SK-N-SH (cell line): Measurements from ENCODE around the gene CD6. TPM values are rescaled to one million over a fixed set of nuclear protein-coding genes. Genes with fewer than 3 reads are reported as not detected.

ENCODE experiments used
- CTCF ChIA-PET: fragments of 300-600, 350-600 bp; formaldehyde crosslinking; extraction: SDS; loops from one replicate; lab custom pipeline; 2021; lab: Yijun Ruan, JAX
- POLR2A ChIA-PET: fragments of 350-600 bp; sonication (Branson Sonifier 250); formaldehyde crosslinking; extraction: SDS; loops from one replicate; lab custom pipeline; 2020; ENCODE audit warnings: antibody characterized with exemption, inconsistent platforms; lab: Yijun Ruan, JAX
- DNase-seq: peaks from one replicate; pipeline ENCODE4 v3.0.0; 2012
- H2AFZ ChIP-seq: fragments of 200-600 bp; sonication (generic); 2 replicates; pipeline ENCODE4 v1.8.1; 2016; ENCODE audit warnings: antibody characterized with exemption, mild to moderate bottlenecking, low read depth
- H3F3A ChIP-seq: fragments of 200-600 bp; sonication (generic); replicated peaks from 2 replicates; pipeline ENCODE3; 2016; ENCODE audit warnings: antibody characterized with exemption, mild to moderate bottlenecking; ENCODE audit not compliant: insufficient read depth
- H3K27ac ChIP-seq, 2 experiments: fragments of 200-500 bp in 1 of 2; fragments of 200-600 bp in 1 of 2; sonication (Bioruptor generic) in 1 of 2; sonication (generic), shearing (Covaris generic) in 1 of 2; 2 replicates each; pipeline versions ENCODE4 v1.5.1 to v1.6.1; 2014 to 2016; ENCODE audit warnings: low read depth in 2 of 2, inconsistent platforms in 1 of 2, low read length in 1 of 2, mild to moderate bottlenecking in 1 of 2, mixed read lengths in 1 of 2
- H3K27me3 ChIP-seq: fragments of 200-600 bp; sonication (generic), shearing (Covaris generic); 2 replicates; pipeline ENCODE4 v1.6.1; 2016; ENCODE audit warnings: mixed run types; ENCODE audit not compliant: insufficient read depth
- H3K36me3 ChIP-seq, 2 experiments: fragments of 200-500 bp in 1 of 2; fragments of 200-600 bp in 1 of 2; sonication (Bioruptor generic) in 1 of 2; sonication (generic) in 1 of 2; replicated peaks in 1 of 2; 2 replicates each; pipeline versions ENCODE3 to v1.5.1; 2014 to 2016; ENCODE audit warnings: low read length in 1 of 2, mild to moderate bottlenecking in 1 of 2; ENCODE audit not compliant: insufficient read depth in 2 of 2, control insufficient read depth in 1 of 2
- H3K4me1 ChIP-seq, 2 experiments: fragments of 200-500 bp in 1 of 2; fragments of 200-600 bp in 1 of 2; sonication (Bioruptor generic) in 1 of 2; sonication (generic), shearing (Covaris generic) in 1 of 2; 2 replicates each; pipeline versions ENCODE4 v1.5.1 to v1.6.1; 2014 to 2016; ENCODE audit warnings: low read depth in 1 of 2, low read length in 1 of 2, mixed run types in 1 of 2; ENCODE audit not compliant: insufficient read depth in 2 of 2, control insufficient read depth in 1 of 2
- H3K4me2 ChIP-seq: fragments of 200-600 bp; sonication (generic), shearing (Covaris generic); 2 replicates; pipeline ENCODE4 v1.6.1; 2017; ENCODE audit warnings: mixed run types
- H3K4me3 ChIP-seq, 2 experiments: fragments of 200-500 bp in 1 of 2; fragments of 200-600 bp in 1 of 2; sonication (Bioruptor generic) in 1 of 2; sonication (generic), shearing (Covaris generic) in 1 of 2; 2 replicates each; pipeline versions ENCODE4 v1.5.1 to v1.8.1; 2014 to 2016; ENCODE audit warnings: low read depth in 2 of 2, inconsistent platforms in 1 of 2, low read length in 1 of 2, mild to moderate bottlenecking in 1 of 2, mixed read lengths in 1 of 2, moderate library complexity in 1 of 2
- H3K79me2 ChIP-seq: fragments of 200-600 bp; sonication (generic); 2 replicates; pipeline ENCODE4 v1.8.1; 2017; ENCODE audit warnings: mild to moderate bottlenecking; ENCODE audit not compliant: insufficient read depth
- H3K9ac ChIP-seq: fragments of 200-600 bp; sonication (generic); 2 replicates; pipeline ENCODE4 v1.6.1; 2017; ENCODE audit warnings: mixed run types
- H3K9me2 ChIP-seq: fragments of 200-600 bp; sonication (generic); 2 replicates; pipeline ENCODE4 v1.6.1; 2017; ENCODE audit warnings: mixed run types
- H3K9me3 ChIP-seq: fragments of 200-600 bp; sonication (generic); 2 replicates; pipeline ENCODE4 v1.6.1; 2017; ENCODE audit warnings: mixed run types, mild to moderate bottlenecking, moderate library complexity
- H4K20me1 ChIP-seq: fragments of 200-600 bp; sonication (generic); 2 replicates; pipeline ENCODE4 v1.6.1; 2017; ENCODE audit warnings: mild to moderate bottlenecking, mixed run types; ENCODE audit not compliant: insufficient read depth
- ELF1 ChIP-seq: IDR thresholded peaks from 2 replicates; pipeline ENCODE4 v1.4.0; 2012
- FOXM1 ChIP-seq: IDR thresholded peaks from 2 replicates; pipeline ENCODE4 v1.4.0; 2012; ENCODE audit warnings: low read depth, mild to moderate bottlenecking
- MAX ChIP-seq: IDR thresholded peaks from 2 replicates; pipeline ENCODE4 v1.4.0; 2012; ENCODE audit warnings: low read depth
- NRF1 ChIP-seq: IDR thresholded peaks from 2 replicates; pipeline ENCODE4 v1.6.1; 2012; ENCODE audit warnings: low read depth, mild to moderate bottlenecking, low read length
- RAD21 ChIP-seq: IDR thresholded peaks from 2 replicates; pipeline ENCODE4 v1.6.1; 2012; ENCODE audit warnings: mild to moderate bottlenecking, low read length
- TEAD4 ChIP-seq: IDR thresholded peaks from 2 replicates; pipeline ENCODE4 v1.4.0; 2012; ENCODE audit warnings: mild to moderate bottlenecking, borderline replicate concordance; ENCODE audit not compliant: insufficient read depth
- USF1 ChIP-seq: IDR thresholded peaks from 2 replicates; pipeline ENCODE4 v1.4.0; 2012; ENCODE audit warnings: low read depth, borderline replicate concordance
- USF2 ChIP-seq: fragments of 150-350 bp; IDR thresholded peaks from 2 replicates; pipeline ENCODE4 v1.6.1; 2017; ENCODE audit warnings: antibody characterized with exemption, low read length, low read depth, borderline replicate concordance
- ZBTB33 ChIP-seq: IDR thresholded peaks from 2 replicates; pipeline ENCODE4 v1.4.0; 2012; ENCODE audit warnings: low read depth, borderline replicate concordance
- WGBS: methylation state at CpG from one replicate; pipeline ENCODE4 v1.1.6; 2017; ENCODE audit warnings: low lambda C conversion rate; 5-methylcytosine and 5-hydroxymethylcytosine counted together
- polyA plus RNA-seq, 3 experiments: library from polyadenylated mRNA; depleted of rRNA; stranded (reverse); fragments of >200 nt; gene quantifications; 2 replicates each; pipeline ENCODE4 v1.2.3, GENCODE V29; 2012

Gene CD6
- polyA plus RNA-seq, 1 of the 3 experiments (the other 2 are of a cell fraction), result not detected

GRCh38 chr11:60933416-60934123 is 37.9 kb upstream of the CD6 start:
- Histone ChIP-seq H3K9me3 (no peaks in the 10 kb centered on the region), H3K36me3 (peaks cover 0 to 45% of the 10 kb centered on the region in 2 experiments), H3K4me1 (peaks cover 0 to 2% of the 10 kb centered on the region in 2 experiments; a peak in 1 of 4 replicates), H3K4me3 (no peak overlapping the region), H2AFZ (no peak overlapping the region), H3K27me3 (no peaks in the 10 kb centered on the region), H4K20me1 (no peaks in the 10 kb centered on the region), H3F3A (no peaks in the 10 kb centered on the region), H3K9me2 (no peaks in the 10 kb centered on the region), H3K4me2 (no peak overlapping the region), H3K79me2 (no peaks in the 10 kb centered on the region), H3K9ac (no peak overlapping the region), H3K27ac (no peak overlapping the region)
- ChIA-PET POLR2A (no interaction called here), CTCF (interaction anchor here (0.9 to 1.8 kb wide), 2 partner anchors 20 to 254 kb away, joined by 3 to 7 read pairs; partner anchors contain the start of gene TMEM109)
- DNase-seq, result no peak
- WGBS, result 92% methylated on average over 17 of the region's 37 CpGs
- TF ChIP-seq ZBTB33 (no peak), TEAD4 (no peak)

DNA sequence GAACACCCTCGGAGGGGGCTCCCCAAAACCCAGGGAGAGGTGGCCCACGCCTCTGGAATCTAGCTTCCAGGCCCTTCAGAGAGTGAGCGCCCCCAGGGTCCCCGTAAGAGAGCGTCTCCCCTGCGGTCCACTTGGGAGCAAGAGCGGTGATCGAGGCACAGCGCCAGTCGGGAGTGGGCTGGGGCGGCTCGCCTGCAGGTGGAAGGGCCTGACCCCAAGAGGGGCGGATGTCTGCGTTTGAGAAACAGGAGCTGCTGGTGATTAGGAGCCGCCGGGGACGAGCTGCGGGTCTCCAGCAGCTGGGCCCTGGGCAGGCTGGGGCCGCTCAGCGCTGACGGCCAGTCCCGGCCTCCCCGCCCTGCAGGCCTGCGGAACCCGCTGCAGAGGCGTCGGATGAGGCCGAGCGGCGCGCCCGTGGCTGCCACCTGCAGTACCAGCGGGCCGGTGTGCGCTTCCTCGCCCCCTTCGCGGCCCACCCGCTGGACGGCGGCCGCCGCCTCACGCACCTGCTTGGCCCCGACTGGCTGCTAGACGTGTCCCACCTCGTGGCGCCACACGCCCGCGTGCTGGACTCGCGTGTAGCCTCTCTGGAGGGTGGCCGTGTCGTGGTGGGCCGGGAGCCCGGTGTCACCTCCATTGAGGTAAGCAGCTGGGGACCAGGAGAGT is 37.2 kb upstream of the CD6 start:
- TF ChIP-seq MAX, result no peak
- no peak for TF ChIP-seq FOXM1
- TF ChIP-seq USF2, result no peak
- no peak for TF ChIP-seq RAD21
- no peak for TF ChIP-seq NRF1
- TF ChIP-seq ELF1, result no peak
- TF ChIP-seq USF1, result no peak
- no peaks in the 10 kb centered on the region for H3F3A ChIP-seq
- H3K9ac ChIP-seq, result no peak overlapping the region
- H3K79me2 ChIP-seq, result no peaks in the 10 kb centered on the region
- CTCF ChIA-PET, result interaction anchor here (0.9 to 1.8 kb wide), 2 partner anchors 21 to 253 kb away, joined by 3 to 7 read pairs; partner anchors contain the start of gene TMEM109
- no peaks in the 10 kb centered on the region for H3K9me2 ChIP-seq
- no peak overlapping the region for H2AFZ ChIP-seq
- no peaks in the 10 kb centered on the region for H3K27me3 ChIP-seq
- H3K4me1 ChIP-seq, result peaks cover 0 to 2% of the 10 kb centered on the region in 2 experiments; a peak in 1 of 4 replicates
- 92% methylated on average over 24 of the region's 57 CpGs for WGBS
- peaks cover 0 to 40% of the 10 kb centered on the region in 2 experiments for H3K36me3 ChIP-seq
- H4K20me1 ChIP-seq, result no peaks in the 10 kb centered on the region
- H3K4me3 ChIP-seq, result no peak overlapping the region
- no peak overlapping the region for H3K27ac ChIP-seq
- no peak overlapping the region for H3K4me2 ChIP-seq
- DNase-seq, result no peak
- no peaks in the 10 kb centered on the region for H3K9me3 ChIP-seq
- POLR2A ChIA-PET, result no interaction called here
